Measurements from ENCODE around the gene MMP1. TPM values are rescaled to one million over a fixed set of nuclear protein-coding genes. Genes with fewer than 3 reads are reported as not detected.
A peak's percentile ranks its signal among the peaks of the same experiment; 100 is the strongest.

MMP1 gene
- total RNA-seq, 1 donor from 2014 or later = 4.1 TPM

DNA sequence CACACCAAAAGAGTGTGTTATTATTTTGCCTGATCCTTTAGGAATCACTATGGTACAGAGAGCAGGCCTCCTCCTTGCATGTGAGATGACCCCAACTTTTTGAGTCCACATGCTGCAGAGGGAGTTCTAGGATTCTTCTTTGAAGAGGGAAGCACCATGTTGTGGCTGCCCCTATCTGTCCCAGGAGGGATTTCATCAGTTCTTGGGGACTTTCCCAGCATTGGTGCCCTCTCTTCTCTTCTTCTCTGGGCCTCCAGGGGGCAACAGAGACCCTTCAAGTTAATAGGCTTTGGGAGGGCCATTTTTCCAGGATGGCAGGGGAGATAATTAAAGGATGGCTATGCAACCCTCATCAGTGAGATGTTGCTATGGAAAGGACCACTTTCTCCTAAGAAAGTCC, 3.6 kb downstream of the MMP1 start:
- no peak for DNase-seq (ENCODE audit: low spot score)
- H3K4me1 Mint-ChIP-seq (ENCODE audit: low read depth) = peaks cover 9% of the 10 kb centered on the region
- TF ChIP-seq, protein P1, sequence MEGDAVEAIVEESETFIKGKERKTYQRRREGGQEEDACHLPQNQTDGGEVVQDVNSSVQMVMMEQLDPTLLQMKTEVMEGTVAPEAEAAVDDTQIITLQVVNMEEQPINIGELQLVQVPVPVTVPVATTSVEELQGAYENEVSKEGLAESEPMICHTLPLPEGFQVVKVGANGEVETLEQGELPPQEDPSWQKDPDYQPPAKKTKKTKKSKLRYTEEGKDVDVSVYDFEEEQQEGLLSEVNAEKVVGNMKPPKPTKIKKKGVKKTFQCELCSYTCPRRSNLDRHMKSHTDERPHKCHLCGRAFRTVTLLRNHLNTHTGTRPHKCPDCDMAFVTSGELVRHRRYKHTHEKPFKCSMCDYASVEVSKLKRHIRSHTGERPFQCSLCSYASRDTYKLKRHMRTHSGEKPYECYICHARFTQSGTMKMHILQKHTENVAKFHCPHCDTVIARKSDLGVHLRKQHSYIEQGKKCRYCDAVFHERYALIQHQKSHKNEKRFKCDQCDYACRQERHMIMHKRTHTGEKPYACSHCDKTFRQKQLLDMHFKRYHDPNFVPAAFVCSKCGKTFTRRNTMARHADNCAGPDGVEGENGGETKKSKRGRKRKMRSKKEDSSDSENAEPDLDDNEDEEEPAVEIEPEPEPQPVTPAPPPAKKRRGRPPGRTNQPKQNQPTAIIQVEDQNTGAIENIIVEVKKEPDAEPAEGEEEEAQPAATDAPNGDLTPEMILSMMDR (IDR thresholded peaks at IDR 0.05) = peak; percentile 65
- no peak overlapping the region for H3K27ac Mint-ChIP-seq (ENCODE audit: unreplicated experiment)
- no peaks in the 10 kb centered on the region for H3K27me3 Mint-ChIP-seq (ENCODE audit: low read depth)
- no peaks in the 10 kb centered on the region for H3K9me3 Mint-ChIP-seq (ENCODE audit: low read depth)
- H3K4me3 Mint-ChIP-seq (ENCODE audit: unreplicated experiment) = no peak overlapping the region
- no peaks in the 10 kb centered on the region for H3K36me3 Mint-ChIP-seq (ENCODE audit: low read depth)

- H3K27me3 Mint-ChIP-seq (ENCODE audit: low read depth) = no peaks in the 10 kb centered on the region
- H3K4me3 Mint-ChIP-seq (ENCODE audit: unreplicated experiment) = no peak overlapping the region
- H3K27ac Mint-ChIP-seq (ENCODE audit: unreplicated experiment) = no peak overlapping the region
- no peaks in the 10 kb centered on the region for H3K9me3 Mint-ChIP-seq (ENCODE audit: low read depth)
- TF ChIP-seq, protein P1 (IDR thresholded peaks at IDR 0.05) = no peak
- H3K4me1 Mint-ChIP-seq (ENCODE audit: low read depth) = peaks cover 9% of the 10 kb centered on the region
- H3K36me3 Mint-ChIP-seq (ENCODE audit: low read depth) = no peaks in the 10 kb centered on the region
- no peak for DNase-seq (ENCODE audit: low spot score)
Measured at GRCh38 chr11:102793677-102794290, 4.2 kb downstream of the MMP1 start.

DNA sequence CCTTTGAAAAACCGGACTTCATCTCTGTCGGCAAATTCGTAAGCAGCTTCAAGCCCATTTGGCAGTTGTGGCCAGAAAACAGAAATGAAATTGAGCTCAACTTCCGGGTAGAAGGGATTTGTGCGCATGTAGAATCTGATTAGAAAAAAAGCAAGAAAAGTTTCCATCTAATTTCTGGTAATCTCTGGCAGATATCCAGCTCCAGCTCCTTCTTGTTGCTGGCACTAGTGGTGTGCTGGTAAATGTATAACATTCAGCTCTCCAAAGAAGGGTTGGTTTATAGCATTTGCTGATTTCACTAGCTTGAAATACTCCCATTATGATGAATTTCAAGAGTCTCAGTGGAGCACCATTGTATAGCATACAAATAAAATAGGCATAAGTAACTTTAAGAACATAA, 5.4 kb downstream of the MMP1 start:
- Mint-ChIP-seq H3K27ac (ENCODE audit: unreplicated experiment) (no peak overlapping the region), H3K27me3 (ENCODE audit: low read depth) (no peaks in the 10 kb centered on the region), H3K4me1 (ENCODE audit: low read depth) (peaks cover 6% of the 10 kb centered on the region), H3K9me3 (ENCODE audit: low read depth) (no peaks in the 10 kb centered on the region), H3K36me3 (ENCODE audit: low read depth) (no peaks in the 10 kb centered on the region), H3K4me3 (ENCODE audit: unreplicated experiment) (no peak overlapping the region)
- DNase-seq (ENCODE audit: low spot score) = no peak
- TF ChIP-seq, protein P1 (IDR thresholded peaks at IDR 0.05) = no peak

- Mint-ChIP-seq H3K36me3 (ENCODE audit: low read depth) (no peaks in the 10 kb centered on the region), H3K4me1 (ENCODE audit: low read depth) (peaks cover 6% of the 10 kb centered on the region), H3K27ac (ENCODE audit: unreplicated experiment) (no peak overlapping the region), H3K4me3 (ENCODE audit: unreplicated experiment) (no peak overlapping the region), H3K9me3 (ENCODE audit: low read depth) (no peaks in the 10 kb centered on the region), H3K27me3 (ENCODE audit: low read depth) (no peaks in the 10 kb centered on the region)
- TF ChIP-seq, protein P1 (IDR thresholded peaks at IDR 0.05) = no peak
- DNase-seq (ENCODE audit: low spot score) = no peak
Measured at GRCh38 chr11:102791271-102792036, 6.5 kb downstream of the MMP1 start.

DNA sequence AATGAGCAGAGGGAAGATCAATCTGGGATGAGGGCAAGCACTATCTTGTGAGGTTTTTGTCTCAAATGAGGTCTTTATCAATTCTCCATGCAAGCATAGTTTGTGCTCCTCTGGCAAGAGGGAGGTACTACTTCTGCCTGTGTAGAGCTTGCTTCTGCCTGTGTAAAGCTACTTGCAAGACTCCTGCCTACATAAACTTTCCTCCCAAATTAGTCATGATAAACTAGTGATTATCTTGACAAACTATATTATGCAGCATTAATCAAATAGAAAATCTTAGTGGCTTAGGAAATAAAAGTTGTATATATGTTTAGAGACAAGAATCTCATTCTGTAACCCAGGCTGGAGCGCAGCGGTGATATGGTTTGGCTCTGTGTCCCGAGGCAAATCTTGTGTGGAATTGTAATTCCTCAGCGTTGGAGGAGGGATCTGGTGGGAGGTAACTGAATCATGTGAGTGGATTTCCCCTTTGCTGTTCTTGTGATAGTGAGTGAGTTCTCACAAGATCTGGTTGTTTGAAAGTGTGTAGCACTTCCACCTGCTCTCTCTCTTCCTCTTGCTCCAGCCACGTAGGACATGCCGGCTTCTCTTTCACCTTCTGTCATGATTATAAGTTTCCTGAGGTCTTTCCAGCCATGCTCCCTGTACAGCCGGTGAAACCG, 9.5 kb downstream of the MMP1 start:
- no peaks in the 10 kb centered on the region for H3K27me3 Mint-ChIP-seq (ENCODE audit: low read depth)
- H3K36me3 Mint-ChIP-seq (ENCODE audit: low read depth) = peaks cover 1% of the 10 kb centered on the region
- H3K9me3 Mint-ChIP-seq (ENCODE audit: low read depth) = peaks cover 4% of the 10 kb centered on the region
- H3K4me3 Mint-ChIP-seq (ENCODE audit: unreplicated experiment) = no peak overlapping the region
- TF ChIP-seq, protein P1 (IDR thresholded peaks at IDR 0.05) = no peak
- no peak overlapping the region for H3K27ac Mint-ChIP-seq (ENCODE audit: unreplicated experiment)
- no peaks in the 10 kb centered on the region for H3K4me1 Mint-ChIP-seq (ENCODE audit: low read depth)
- no peak for DNase-seq (ENCODE audit: low spot score)

Data from chondrocyte (in vitro differentiated cells).